Epithelial cell of proximal tubule (primary cell): ENCODE data around the gene TENT4B. TPM values are rescaled to one million over a fixed set of nuclear protein-coding genes. Genes with fewer than 3 reads are reported as not detected.

Experiments
- DNase-seq: peaks from one replicate; pipeline ENCODE4 v3.0.0-alpha.2; 2011; ENCODE audit warnings: low read depth
- H3K4me3 ChIP-seq: 2 replicates; pipeline ENCODE4 v1.5.1; 2011; ENCODE audit warnings: low read depth, mild to moderate bottlenecking, low read length
- CTCF ChIP-seq: conservative IDR thresholded peaks from 2 replicates; pipeline ENCODE4 v1.5.1; 2012; ENCODE audit warnings: low read depth, mild to moderate bottlenecking, low read length
- total RNA-seq: library from RNA; depleted of rRNA; stranded (reverse); fragments of >200 nt; gene quantifications from 2 replicates; pipeline ENCODE4 v1.2.3, GENCODE V29; 2015

TENT4B gene
- total RNA-seq, 1 donor from 2014 or later = 9.4 TPM

GRCh38 chr16:50195276-50195675 is 42.2 kb downstream of the TENT4B start:
- no peak for DNase-seq
- TF ChIP-seq CTCF = no peak
- H3K4me3 ChIP-seq = no peak overlapping the region

- no peak for TF ChIP-seq CTCF
- DNase-seq = no peak
- H3K4me3 ChIP-seq = no peak overlapping the region
Measured at GRCh38 chr16:50195756-50196155, 42.6 kb downstream of the TENT4B start.

- no peak for DNase-seq
- H3K4me3 ChIP-seq = no peak overlapping the region
- TF ChIP-seq CTCF = no peak
Measured at GRCh38 chr16:50197582-50197981, 44.5 kb downstream of the TENT4B start.

GRCh38 chr16:50198802-50199403 is 45.8 kb downstream of the TENT4B start:
- no peak for TF ChIP-seq CTCF
- DNase-seq = no peak
- no peak overlapping the region for H3K4me3 ChIP-seq

DNA sequence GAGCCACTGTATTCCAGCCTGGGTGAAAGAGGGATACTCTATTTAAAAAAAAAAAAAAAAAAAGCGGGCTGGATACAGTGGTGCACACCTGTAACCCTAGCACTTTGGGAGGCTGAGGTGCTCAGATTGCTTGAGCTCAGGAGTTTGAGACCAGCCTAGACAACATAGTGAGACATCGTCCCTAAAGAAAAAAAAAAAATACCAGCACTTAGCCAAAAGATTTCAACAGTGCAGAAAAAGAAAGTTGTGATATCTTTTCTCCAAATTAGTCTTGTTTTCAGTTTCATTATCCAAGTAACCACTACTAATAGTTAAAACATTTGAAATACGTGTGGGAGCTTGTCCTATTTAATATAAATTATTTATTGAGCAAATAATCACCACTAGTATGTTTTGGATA is 48.7 kb downstream of the TENT4B start:
- no peak for DNase-seq
- no peak for TF ChIP-seq CTCF
- no peak overlapping the region for H3K4me3 ChIP-seq

DNA sequence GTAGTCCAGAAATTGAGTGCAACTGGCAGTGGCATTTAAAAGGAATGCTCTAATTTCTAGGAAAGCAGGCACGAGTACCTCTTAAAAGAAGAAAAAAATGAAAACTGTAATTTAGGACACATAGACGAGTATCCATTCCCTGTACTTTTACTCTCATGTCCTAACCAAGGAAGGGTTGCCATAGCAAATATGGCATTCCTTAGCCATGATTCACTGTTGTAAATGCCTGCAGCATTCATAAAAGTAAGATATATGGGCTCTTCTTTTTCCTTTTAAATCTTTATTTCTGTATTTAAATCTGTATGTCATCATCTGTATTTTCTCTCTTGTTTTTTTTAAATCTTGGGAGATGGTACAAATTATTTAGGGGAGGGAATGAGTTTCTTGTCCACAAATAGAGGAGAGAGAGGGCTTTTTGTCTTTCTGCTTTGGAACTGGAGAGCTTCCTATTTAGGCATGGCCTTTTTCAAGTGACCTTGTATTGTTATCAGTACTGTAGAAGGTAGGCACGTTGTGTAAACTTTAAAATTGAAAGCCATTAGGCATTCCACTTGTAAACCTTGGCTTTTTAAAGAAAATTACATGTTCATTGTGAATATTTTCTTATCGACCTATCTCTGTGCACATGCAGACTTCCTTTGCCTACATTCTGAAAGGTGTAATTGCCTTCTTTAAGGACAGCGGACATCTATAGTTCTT is 50.0 kb downstream of the TENT4B start:
- DNase-seq = no peak
- no peak for TF ChIP-seq CTCF
- H3K4me3 ChIP-seq = no peak overlapping the region

DNA sequence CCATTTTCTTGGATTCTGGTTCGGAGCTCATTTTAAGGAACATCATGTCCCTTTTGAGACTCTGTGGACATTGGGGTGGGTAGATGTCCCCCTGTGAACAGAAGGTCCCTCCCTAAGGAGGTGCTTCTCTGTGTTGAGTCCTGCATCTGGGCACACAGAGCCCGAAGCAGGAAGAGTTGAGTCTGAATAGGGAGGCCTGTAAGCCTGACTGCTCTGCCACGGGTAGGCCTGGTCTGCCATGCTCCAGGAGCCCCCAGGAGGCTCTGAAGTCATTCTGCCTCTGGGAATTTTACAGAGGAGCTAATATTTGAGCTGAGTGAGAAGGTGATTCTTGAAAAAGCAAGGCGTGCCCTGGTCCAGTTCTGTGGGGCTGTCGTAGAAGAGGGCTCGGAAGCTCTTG is 50.6 kb downstream of the TENT4B start:
- DNase-seq = no peak
- no peak overlapping the region for H3K4me3 ChIP-seq
- TF ChIP-seq CTCF = no peak
